Measurements from ENCODE around the gene TAS1R3. TPM values are rescaled to one million over a fixed set of nuclear protein-coding genes. Genes with fewer than 3 reads are reported as not detected.

The TAS1R3 gene
- total RNA-seq, 2 donors from 2014 or later, result 0.09 to 0.35 TPM

DNA sequence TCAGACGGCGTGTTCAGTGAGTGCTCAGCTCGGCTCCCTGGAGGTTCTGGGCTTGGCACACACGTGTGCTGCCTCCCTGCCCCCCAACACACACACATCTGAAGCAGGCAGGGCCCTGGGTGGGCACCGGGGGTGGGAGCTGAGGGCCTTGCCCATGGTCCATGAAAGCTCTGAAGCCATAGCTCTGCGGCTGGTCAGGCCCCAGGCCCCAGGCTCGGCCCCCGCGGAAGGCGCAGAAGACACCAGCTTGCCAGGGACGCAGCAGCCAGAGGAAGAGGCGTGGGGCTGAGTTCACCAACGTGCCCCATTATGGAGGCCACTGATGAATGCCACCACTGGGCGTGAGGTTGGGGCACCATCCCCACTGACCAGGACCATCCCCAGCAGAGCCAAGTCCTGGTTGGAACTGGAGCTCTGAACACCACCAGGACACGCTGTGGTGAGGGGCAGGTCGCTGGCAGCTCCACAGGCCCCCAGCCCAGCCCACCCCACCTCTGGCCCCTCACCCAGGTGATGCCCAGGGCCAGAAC lies 39.8 kb downstream of the TAS1R3 start:
- Histone ChIP-seq H3K4me3 (ENCODE audit: low read length) (no peak overlapping the region), H3K4me1 (ENCODE audit: control insufficient read depth, insufficient read depth, low read length) (no peaks in the 10 kb centered on the region), H3K36me3 (ENCODE audit: control insufficient read depth, insufficient read depth, low read length) (peaks cover 12% of the 10 kb centered on the region), H3K9ac (ENCODE audit: extremely low read depth, low read length, poor library complexity, severe bottlenecking) (no peak overlapping the region), H3K27me3 (ENCODE audit: control insufficient read depth, insufficient read depth, low read length, poor library complexity, severe bottlenecking) (no peaks in the 10 kb centered on the region), H3K9me3 (ENCODE audit: control insufficient read depth, low read length) (peaks cover 17% of the 10 kb centered on the region), H3K27ac (ENCODE audit: low read depth, low read length) (no peak overlapping the region)
- TF ChIP-seq, protein P1, sequence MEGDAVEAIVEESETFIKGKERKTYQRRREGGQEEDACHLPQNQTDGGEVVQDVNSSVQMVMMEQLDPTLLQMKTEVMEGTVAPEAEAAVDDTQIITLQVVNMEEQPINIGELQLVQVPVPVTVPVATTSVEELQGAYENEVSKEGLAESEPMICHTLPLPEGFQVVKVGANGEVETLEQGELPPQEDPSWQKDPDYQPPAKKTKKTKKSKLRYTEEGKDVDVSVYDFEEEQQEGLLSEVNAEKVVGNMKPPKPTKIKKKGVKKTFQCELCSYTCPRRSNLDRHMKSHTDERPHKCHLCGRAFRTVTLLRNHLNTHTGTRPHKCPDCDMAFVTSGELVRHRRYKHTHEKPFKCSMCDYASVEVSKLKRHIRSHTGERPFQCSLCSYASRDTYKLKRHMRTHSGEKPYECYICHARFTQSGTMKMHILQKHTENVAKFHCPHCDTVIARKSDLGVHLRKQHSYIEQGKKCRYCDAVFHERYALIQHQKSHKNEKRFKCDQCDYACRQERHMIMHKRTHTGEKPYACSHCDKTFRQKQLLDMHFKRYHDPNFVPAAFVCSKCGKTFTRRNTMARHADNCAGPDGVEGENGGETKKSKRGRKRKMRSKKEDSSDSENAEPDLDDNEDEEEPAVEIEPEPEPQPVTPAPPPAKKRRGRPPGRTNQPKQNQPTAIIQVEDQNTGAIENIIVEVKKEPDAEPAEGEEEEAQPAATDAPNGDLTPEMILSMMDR (conservative IDR thresholded peaks at IDR 0.05), result no peak
- Mint-ChIP-seq H3K4me3 (no peak overlapping the region), H3K4me1 (peaks cover 4% of the 10 kb centered on the region), H3K9me3 (peaks cover 3% of the 10 kb centered on the region), H3K36me3 (ENCODE audit: low read depth) (peaks cover 8% of the 10 kb centered on the region), H3K27me3 (ENCODE audit: insufficient read depth) (peaks cover 5% of the 10 kb centered on the region), H3K27ac (no peak overlapping the region)
- no peak for DNase-seq
- 94 to 96% methylated on average over 11 to 16 of the region's 16 CpGs for WGBS, 2 experiments (ENCODE audit: insufficient coverage in 1 of 2, insufficient read length in 1 of 2)

DNA sequence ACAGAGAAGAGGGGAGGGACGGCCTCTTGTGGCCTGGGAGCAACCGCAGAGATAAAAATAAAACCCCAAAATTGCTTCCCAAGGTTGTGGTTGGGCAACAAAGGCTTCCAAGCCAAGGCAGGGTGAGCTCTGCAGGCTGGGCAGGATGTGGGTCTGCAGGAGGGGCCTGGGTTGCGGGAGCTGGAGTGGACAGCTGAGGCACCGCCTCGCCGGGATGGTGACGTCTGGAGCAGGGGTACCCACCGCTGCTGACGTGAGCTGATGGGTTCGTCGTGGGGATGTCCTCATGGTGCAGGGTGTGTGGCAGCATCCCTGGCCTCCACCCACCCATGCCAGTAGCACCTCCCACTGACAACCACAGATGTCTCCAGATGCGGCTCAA lies 40.3 kb downstream of the TAS1R3 start:
- no peak overlapping the region for H3K27ac Mint-ChIP-seq
- Histone ChIP-seq H3K4me3 (ENCODE audit: low read length) (no peak overlapping the region), H3K9me3 (ENCODE audit: control insufficient read depth, low read length) (peaks cover 12% of the 10 kb centered on the region), H3K27ac (ENCODE audit: low read depth, low read length) (no peak overlapping the region), H3K27me3 (ENCODE audit: control insufficient read depth, insufficient read depth, low read length, poor library complexity, severe bottlenecking) (no peaks in the 10 kb centered on the region), H3K4me1 (ENCODE audit: control insufficient read depth, insufficient read depth, low read length) (no peaks in the 10 kb centered on the region), H3K36me3 (ENCODE audit: control insufficient read depth, insufficient read depth, low read length) (peaks cover 12% of the 10 kb centered on the region), H3K9ac (ENCODE audit: extremely low read depth, low read length, poor library complexity, severe bottlenecking) (no peak overlapping the region)
- 96% methylated on average over 11 to 12 of the region's 12 CpGs for WGBS, 2 experiments (ENCODE audit: insufficient coverage in 1 of 2, insufficient read length in 1 of 2)
- H3K9me3 Mint-ChIP-seq, result peaks cover 3% of the 10 kb centered on the region
- TF ChIP-seq, protein P1 (conservative IDR thresholded peaks at IDR 0.05), result no peak
- H3K4me1 Mint-ChIP-seq, result peaks cover 4% of the 10 kb centered on the region
- no peak overlapping the region for H3K4me3 Mint-ChIP-seq
- peaks cover 5% of the 10 kb centered on the region for H3K27me3 Mint-ChIP-seq (ENCODE audit: insufficient read depth)
- DNase-seq, result no peak
- peaks cover 8% of the 10 kb centered on the region for H3K36me3 Mint-ChIP-seq (ENCODE audit: low read depth)

GRCh38 chr1:1371746-1372711 lies 40.9 kb downstream of the TAS1R3 start:
- Histone ChIP-seq H3K27ac (ENCODE audit: low read depth, low read length) (no peak overlapping the region), H3K4me3 (ENCODE audit: low read length) (no peak overlapping the region), H3K27me3 (ENCODE audit: control insufficient read depth, insufficient read depth, low read length, poor library complexity, severe bottlenecking) (no peaks in the 10 kb centered on the region), H3K9me3 (ENCODE audit: control insufficient read depth, low read length) (peaks cover 5% of the 10 kb centered on the region), H3K4me1 (ENCODE audit: control insufficient read depth, insufficient read depth, low read length) (no peaks in the 10 kb centered on the region), H3K9ac (ENCODE audit: extremely low read depth, low read length, poor library complexity, severe bottlenecking) (no peak overlapping the region), H3K36me3 (ENCODE audit: control insufficient read depth, insufficient read depth, low read length) (peaks cover 12% of the 10 kb centered on the region)
- peaks cover 5% of the 10 kb centered on the region for H3K27me3 Mint-ChIP-seq (ENCODE audit: insufficient read depth)
- H3K4me1 Mint-ChIP-seq, result peaks cover 4% of the 10 kb centered on the region
- peaks cover 8% of the 10 kb centered on the region for H3K36me3 Mint-ChIP-seq (ENCODE audit: low read depth)
- peak overlapping the region; percentile 76 for H3K4me3 Mint-ChIP-seq
- peaks cover 3% of the 10 kb centered on the region for H3K9me3 Mint-ChIP-seq
- TF ChIP-seq, protein P1 (conservative IDR thresholded peaks at IDR 0.05), result peak; percentile 93
- 62 to 65% methylated on average over 17 to 26 of the region's 26 CpGs for WGBS, 2 experiments (ENCODE audit: insufficient coverage in 1 of 2, insufficient read length in 1 of 2)
- DNase-seq, result peak; percentile 95
- H3K27ac Mint-ChIP-seq, result no peak overlapping the region
